Activated CD4-positive, CD25-positive, alpha-beta regulatory T cell treated with anti-CD3 and anti-CD28 coated beads, Interleukin-2, amount 50 U/mL, for 24 hours (primary cell): Measurements from ENCODE around the gene USP6NL.
"Not testable (repeated sequence)": the region's sequence is repeated elsewhere in the genome, so short reads cannot be mapped to it uniquely, and the experiment has no call there.

Experiments used
- ATAC-seq, 2 donors: fragments of 150-1000 bp; cut with Tn5 transposase; one replicate each; pipeline ENCODE4 v1.10.0; 2021; ENCODE audit warnings: mild to moderate bottlenecking in 1 of 2, moderate library complexity in 1 of 2

Gene USP6NL

DNA sequence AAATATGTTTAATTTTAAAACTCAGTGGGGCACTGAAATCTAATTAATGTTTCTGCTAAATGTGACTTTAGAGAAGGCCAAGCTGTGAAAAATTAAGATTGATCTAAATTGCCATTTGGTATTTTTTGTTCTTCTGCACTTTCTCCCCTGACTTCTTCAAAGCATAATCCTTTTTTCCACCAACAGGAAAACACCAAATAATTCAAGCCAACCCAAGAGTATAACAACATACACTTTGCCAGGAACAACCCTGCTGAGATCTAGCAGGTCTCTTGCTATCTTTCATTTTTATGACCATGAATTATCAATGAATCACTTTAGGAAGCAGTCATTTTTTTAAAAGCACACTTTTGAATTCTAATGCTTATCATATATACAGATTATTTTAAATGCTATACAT is 100.1 kb downstream of the USP6NL start:
- no peak for ATAC-seq

GRCh38 chr10:11510736-11511135 is 100.7 kb downstream of the USP6NL start:
- no peak for ATAC-seq

- ATAC-seq: no peak
These were observed 101.2 kb downstream of the USP6NL start for GRCh38 chr10:11510281-11510680.

GRCh38 chr10:11509036-11509435 is 102.4 kb downstream of the USP6NL start:
- ATAC-seq: no peak

GRCh38 chr10:11506247-11506789 is 105.1 kb downstream of the USP6NL start:
- ATAC-seq: no peak

DNA sequence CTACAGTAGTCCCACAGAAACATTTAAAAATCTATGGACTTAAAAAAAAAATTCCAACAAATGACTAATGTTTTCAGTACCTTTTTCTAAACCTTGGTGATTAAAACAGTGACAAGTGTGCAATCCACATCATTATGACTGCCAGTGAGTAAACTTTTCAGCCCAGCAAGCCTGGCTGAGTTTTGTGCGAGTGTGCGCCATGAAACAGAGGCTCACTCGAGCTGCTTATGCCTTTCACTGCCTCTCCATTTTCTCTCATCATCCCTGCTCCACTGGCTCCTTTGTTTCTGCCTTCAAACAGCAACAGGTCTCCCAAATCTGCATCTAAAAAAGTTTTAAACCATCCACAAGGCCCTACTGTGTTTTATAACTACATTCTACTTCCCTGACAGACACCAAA is 105.8 kb downstream of the USP6NL start:
- peak in 1 of 2 donors; percentile 59 for ATAC-seq

DNA sequence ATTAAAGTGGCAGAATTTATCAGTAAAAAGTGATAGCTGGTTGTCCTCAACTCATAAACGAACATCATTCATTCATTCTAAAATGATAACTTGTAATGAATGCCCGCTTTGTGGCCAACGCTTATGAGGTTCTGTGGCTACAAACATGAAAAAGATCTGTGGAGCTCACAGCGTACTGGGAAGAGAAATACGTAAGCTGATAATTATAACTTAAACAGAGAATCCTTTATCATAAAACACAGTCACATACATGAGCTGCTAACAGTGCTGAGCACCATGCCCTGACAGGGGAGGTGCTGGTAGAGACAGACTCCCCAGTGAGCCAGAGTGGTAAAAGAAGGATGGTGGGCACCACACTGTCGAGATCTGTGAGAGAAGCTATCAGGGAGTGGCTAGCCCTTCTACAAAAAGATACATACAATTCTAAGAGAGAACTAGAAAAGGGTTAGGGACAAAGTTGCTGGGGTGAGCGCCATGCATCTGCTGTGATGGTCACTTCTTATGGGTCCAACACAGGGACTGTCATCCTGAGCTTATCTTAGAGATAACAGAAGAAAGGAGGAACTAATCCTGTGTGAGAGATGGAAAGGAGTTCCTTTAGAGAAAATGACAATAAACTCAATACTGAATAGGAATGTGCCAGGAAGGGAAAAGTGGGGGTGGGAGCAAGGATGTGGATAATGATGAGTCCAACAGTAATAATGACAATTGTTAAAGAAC is 106.7 kb downstream of the USP6NL start:
- ATAC-seq: no peak

DNA sequence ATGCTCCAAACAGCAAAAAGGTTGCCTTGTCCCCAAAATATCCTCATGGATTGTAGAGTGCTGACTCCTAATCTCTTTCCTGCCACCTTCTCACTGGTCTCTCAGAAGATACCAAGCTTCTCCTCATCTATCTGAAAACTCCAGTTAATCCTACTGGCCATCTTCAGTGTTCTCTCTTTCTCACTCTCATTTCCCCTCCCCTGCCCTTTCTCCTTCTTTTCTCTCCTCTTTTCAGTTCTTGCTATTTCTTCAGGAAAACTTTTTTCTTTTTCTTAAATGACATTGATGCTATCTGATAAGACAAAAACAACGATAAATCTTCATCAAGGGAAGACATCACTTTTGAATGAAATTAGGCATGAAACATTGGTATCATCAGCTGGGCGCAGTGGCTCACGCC is 109.8 kb downstream of the USP6NL start:
- ATAC-seq: no peak

GRCh38 chr10:11499425-11500071 is 111.9 kb downstream of the USP6NL start:
- ATAC-seq: peak in 1 of 2 donors; percentile 30

DNA sequence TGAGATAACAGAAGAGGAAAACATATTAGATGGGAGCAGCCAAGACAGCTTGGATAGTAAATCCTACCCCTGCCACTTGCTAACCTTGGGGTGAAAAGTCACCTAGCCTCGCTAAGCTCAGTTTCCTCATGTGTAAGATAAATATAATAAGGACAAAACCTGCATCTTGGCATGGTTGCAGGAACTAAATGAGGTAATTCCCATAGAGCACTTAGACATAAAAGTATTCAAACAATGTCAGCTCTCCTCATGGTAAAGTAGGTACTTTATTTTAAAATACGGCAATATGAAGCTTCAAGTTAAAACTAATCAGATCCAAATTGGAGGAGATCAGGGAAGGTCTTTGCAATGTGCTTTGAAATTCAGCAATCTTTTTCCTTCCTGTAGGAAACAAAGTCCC is 113.1 kb downstream of the USP6NL start:
- no peak for ATAC-seq

DNA sequence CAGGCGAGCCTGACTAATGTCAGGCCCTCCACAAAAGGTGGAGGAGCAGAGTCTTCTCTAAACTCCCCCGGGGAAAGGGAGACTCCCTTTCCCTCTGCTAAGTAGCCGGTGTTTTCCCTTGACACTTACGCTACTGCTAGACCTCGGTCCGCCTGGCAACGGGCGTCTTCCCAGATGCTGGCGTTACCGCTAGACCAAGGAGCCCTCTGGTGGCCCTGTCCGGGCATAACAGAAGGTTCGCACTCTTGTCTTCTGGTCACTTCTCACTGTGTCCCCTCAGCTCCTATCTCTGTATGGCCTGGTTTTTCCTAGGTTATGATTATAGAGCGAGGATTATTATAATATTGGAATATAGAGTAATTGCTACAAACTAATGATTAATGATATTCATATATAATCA is 116.5 kb downstream of the USP6NL start:
- not testable (repeated sequence) for ATAC-seq

DNA sequence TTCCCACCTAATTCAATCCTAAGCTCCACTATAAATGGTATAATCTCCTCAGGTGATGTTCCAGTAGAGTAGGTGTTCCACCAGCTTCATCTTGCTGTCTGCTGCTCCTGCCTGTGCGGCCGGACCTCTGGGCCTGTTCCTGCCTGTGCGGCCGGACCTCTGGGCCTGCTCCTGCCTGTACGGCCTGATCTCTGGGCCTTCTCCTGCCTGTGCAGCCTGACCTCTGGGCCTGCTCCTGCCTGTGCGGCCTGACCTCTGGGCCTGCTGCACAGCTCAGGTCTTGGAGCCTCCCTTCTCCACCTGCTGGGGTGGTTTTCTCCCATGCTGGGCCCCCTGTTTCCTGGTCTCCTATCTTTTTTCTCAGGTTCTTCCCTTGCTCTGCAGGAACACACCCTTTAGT is 117.8 kb downstream of the USP6NL start:
- ATAC-seq: no peak

- no peak for ATAC-seq
These were observed 120.4 kb downstream of the USP6NL start for GRCh38 chr10:11491087-11491486.

GRCh38 chr10:11489591-11489990 is 121.9 kb downstream of the USP6NL start:
- ATAC-seq: no peak

- ATAC-seq: no peak
These were observed 123.3 kb downstream of the USP6NL start for GRCh38 chr10:11488126-11488525.

DNA sequence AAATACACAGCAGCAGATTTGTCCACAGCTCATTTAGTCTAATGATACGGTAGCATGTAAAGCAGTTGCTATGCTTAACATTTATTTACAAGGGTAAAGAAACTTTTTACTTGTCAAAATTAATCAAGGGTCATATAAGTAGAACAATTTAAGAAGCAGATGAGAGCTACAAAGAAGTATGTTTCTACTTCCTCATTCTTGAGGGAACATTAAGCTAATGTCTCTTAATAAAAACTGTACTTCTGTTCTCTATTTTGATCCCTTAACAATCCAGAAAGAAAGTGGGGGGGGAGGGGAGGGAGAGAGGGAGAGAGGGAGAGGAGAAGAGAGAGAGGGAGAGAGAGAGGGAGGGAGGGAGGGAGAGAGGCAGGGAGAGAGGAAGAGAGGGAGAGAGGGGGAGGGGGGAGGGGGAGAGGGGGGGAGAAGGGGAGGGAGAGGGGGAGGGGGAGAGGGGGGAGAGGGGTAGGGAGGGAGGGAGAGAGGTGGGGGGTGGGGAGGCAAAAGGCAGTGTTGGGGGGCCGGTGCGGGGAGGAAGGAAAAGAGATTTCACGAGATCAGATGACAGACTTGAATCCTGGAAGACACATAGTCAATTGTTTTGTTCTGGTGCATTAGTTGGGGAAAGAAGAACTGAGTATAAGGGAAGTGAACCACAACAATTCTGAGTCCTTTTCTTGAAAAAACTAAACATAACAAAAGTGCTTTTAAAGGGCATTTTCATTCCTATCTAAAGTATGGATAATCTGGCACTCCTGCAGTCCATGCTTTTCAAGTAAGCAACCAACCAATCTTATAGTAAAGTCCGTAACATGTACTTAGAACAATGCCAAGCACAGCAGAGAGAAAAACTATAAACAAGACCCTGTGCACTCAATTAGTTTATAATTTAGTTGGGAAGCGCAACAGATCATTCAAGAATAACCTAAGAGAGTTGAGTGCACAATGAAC is 128.0 kb downstream of the USP6NL start:
- ATAC-seq: no peak

- ATAC-seq: no peak
These were observed 129.1 kb downstream of the USP6NL start for GRCh38 chr10:11482306-11482705.

- ATAC-seq: no peak
These were observed 130.8 kb downstream of the USP6NL start for GRCh38 chr10:11480687-11481086.

- no peak for ATAC-seq
These were observed 132.2 kb downstream of the USP6NL start for GRCh38 chr10:11479300-11479699.

GRCh38 chr10:11478807-11479206 is 132.6 kb downstream of the USP6NL start:
- no peak for ATAC-seq

GRCh38 chr10:11475831-11476434 is 135.5 kb downstream of the USP6NL start:
- no peak for ATAC-seq

DNA sequence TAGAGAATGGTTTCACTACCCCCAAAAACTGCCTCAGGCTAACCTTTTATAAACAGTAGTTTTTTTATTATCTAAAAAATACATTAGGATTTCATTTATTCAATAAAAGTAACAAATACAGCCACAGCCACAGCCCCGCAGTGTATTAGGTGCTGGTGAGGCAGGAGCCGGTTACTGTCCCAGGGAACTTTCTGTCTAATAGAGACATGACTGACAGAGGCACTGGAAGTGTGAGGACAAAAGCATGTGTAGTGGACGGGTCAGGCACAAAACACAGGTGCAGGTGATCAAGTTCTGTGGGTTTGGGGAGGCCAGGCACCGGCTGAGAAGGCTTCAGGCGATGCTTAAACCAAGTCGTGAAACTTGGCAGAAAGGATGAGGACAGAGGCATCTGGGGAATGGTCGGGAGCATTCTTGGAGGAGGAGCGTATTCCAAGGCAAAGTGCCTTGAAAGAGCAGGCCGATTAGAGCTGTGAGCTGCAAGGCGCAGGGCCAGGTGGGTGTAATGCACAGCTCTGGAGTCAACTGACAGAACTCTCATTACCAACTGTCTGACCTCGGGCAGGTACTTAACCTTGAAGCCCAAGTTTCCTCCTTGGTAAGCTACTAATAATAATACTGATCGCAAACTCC is 138.2 kb downstream of the USP6NL start:
- ATAC-seq: no peak
